OCI-LY7 (cell line): ENCODE data around the gene LPGAT1.
"Not testable (repeated sequence)": the region's sequence is repeated elsewhere in the genome, so short reads cannot be mapped to it uniquely, and the experiment has no call there.

Experiments used
- CTCF ChIP-seq: fragments of 200-600 bp; sonication (generic); conservative IDR thresholded peaks from 2 replicates; pipeline ENCODE4 v1.5.1; 2014; ENCODE audit warnings: mild to moderate bottlenecking, antibody characterized with exemption, low read length, moderate library complexity, mixed read lengths
- EZH2phosphoT487 ChIP-seq: fragments of 200-600 bp; sonication (generic); IDR thresholded peaks from 2 replicates; pipeline ENCODE4 v1.6.1; 2018; ENCODE audit warnings: low read depth, borderline replicate concordance, mild to moderate bottlenecking, mixed run types, antibody characterized with exemption, low read length, moderate library complexity, mixed read lengths

GRCh38 chr1:211693911-211694310 lies 136.7 kb downstream of the LPGAT1 start:
- TF ChIP-seq CTCF, EZH2phosphoT487: not testable (repeated sequence)
